CD4-positive, alpha-beta memory T cell (primary cell): ENCODE measurements around the gene CCDC138. TPM values are rescaled to one million over a fixed set of nuclear protein-coding genes. Genes with fewer than 3 reads are reported as not detected.

Source experiments
- CTCF ChIA-PET: fragments of 350-600 bp; sonication (Branson Sonifier 250); formaldehyde crosslinking; loops from one replicate; lab custom pipeline; 2021; ENCODE audit warnings: inconsistent platforms; ENCODE audit not compliant: partially characterized antibody; lab: Charles Lee
- POLR2A ChIA-PET: fragments of 350-600 bp; sonication (Branson Sonifier 250); formaldehyde crosslinking; loops from one replicate; lab custom pipeline; 2021; ENCODE audit not compliant: partially characterized antibody; lab: Charles Lee
- DNase-seq, 5 donors: peaks; one replicate each; pipeline versions ENCODE4 v3.0.0 to v3.0.0-alpha.2; 2020 to 2022; ENCODE audit warnings: mixed read lengths in 1 of 5
- H3K27ac ChIP-seq: one replicate; pipeline ENCODE4 v1.7.0; 2013; ENCODE audit warnings: low read depth, low read length
- H3K27me3 ChIP-seq: 2 replicates; pipeline ENCODE4 v1.7.0; 2013; ENCODE audit warnings: mild to moderate bottlenecking, low read length, moderate library complexity; ENCODE audit not compliant: insufficient read depth
- H3K36me3 ChIP-seq: 2 replicates; pipeline ENCODE4 v1.7.0; 2013; ENCODE audit warnings: mild to moderate bottlenecking, low read length, moderate library complexity; ENCODE audit not compliant: insufficient read depth
- H3K4me1 ChIP-seq: 2 replicates; pipeline ENCODE4 v1.7.0; 2013; ENCODE audit warnings: mild to moderate bottlenecking, low read length, moderate library complexity; ENCODE audit not compliant: insufficient read depth
- H3K4me3 ChIP-seq, 2 donors: one replicate each; pipeline ENCODE4 v1.7.0; 2013; ENCODE audit warnings: low read length in 2 of 2, mild to moderate bottlenecking in 1 of 2
- H3K9me3 ChIP-seq, 2 donors: one replicate each; pipeline ENCODE4 v1.7.0; 2013; ENCODE audit warnings: low read length in 2 of 2, control low read depth in 1 of 2; ENCODE audit not compliant: control insufficient read depth in 1 of 2
- H3K27ac Mint-ChIP-seq, 7 donors: one replicate each; pipeline ENCODE4 v1.8.0; 2020 to 2021; ENCODE audit warnings: mixed read lengths in 7 of 7, mild to moderate bottlenecking in 6 of 7, inconsistent platforms in 3 of 7, moderate library complexity in 3 of 7
- H3K27me3 Mint-ChIP-seq, 2 donors: one replicate each; pipeline ENCODE4 v1.8.0; 2020 to 2021; ENCODE audit warnings: mixed read lengths in 2 of 2
- H3K36me3 Mint-ChIP-seq, 2 donors: one replicate each; pipeline ENCODE4 v1.8.0; 2020 to 2021; ENCODE audit warnings: mixed read lengths in 2 of 2, inconsistent platforms in 1 of 2, mild to moderate bottlenecking in 1 of 2
- H3K4me1 Mint-ChIP-seq, 4 donors: one replicate each; pipeline ENCODE4 v1.8.0; 2020 to 2021; ENCODE audit warnings: mixed read lengths in 4 of 4, mild to moderate bottlenecking in 1 of 4
- H3K4me3 Mint-ChIP-seq, 8 donors: one replicate each; pipeline ENCODE4 v1.8.0; 2020 to 2021; ENCODE audit warnings: mixed read lengths in 8 of 8, mild to moderate bottlenecking in 7 of 8, moderate library complexity in 6 of 8, inconsistent platforms in 3 of 8
- H3K9me3 Mint-ChIP-seq, 8 donors: one replicate each; pipeline ENCODE4 v1.8.0; 2020 to 2021; ENCODE audit warnings: mixed read lengths in 8 of 8, mild to moderate bottlenecking in 5 of 8, inconsistent platforms in 3 of 8, moderate library complexity in 1 of 8
- intact Hi-C: fragments of 100-400 bp; cut with micrococcal nuclease; formaldehyde crosslinking; loops from one replicate; pipeline ENCODE4 v1.15.1; 2023
- polyA plus RNA-seq, 2 donors: library from polyadenylated mRNA; unstranded; fragments of 300-500 nt; fragmentation: Illumina TruSeq; gene quantifications; one replicate each; pipeline ENCODE4 v1.2.3, GENCODE V29; 2021
- total RNA-seq, 2 experiments: library from RNA; stranded (reverse); gene quantifications; one replicate each; pipeline ENCODE4 v1.2.3, GENCODE V29; 2021

CCDC138 gene
- total and polyA plus RNA-seq, 4 experiments from 2014 or later: 2.6 to 4.9 (median 4.5) TPM

DNA sequence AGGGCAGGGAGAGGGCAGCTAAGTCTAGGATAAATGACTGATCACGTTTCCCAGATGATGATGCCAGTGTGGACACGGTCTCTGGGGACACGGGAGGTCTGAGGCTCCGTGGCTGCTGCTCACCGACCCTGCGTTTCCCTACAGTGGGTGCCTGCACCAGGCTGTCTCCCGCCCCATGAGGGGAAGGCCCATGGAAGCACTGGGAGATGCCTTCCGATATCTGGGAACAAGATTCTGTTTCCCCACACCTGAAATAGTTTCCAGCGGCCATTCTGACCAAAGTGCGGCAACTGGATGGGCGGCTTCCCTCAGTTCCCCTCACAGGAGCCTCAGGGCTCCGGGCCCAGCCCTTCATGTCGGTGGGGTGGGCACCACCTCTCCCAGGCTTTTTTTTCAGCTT, 119.3 kb downstream of the CCDC138 start:
- Histone ChIP-seq H3K4me3 (no peak overlapping the region), H3K27me3 (no peaks in the 10 kb centered on the region), H3K27ac (no peak overlapping the region), H3K9me3 (no peaks in the 10 kb centered on the region), H3K4me1 (no peaks in the 10 kb centered on the region), H3K36me3 (no peaks in the 10 kb centered on the region)
- Mint-ChIP-seq H3K36me3 (peaks cover 7 to 20% of the 10 kb centered on the region in 2 donors), H3K27ac (no peak overlapping the region), H3K4me1 (peaks cover 0 to 2% (median 0%) of the 10 kb centered on the region in 4 donors), H3K9me3 (peaks cover 0 to 8% (median 3%) of the 10 kb centered on the region in 8 donors), H3K4me3 (no peak overlapping the region), H3K27me3 (peaks cover 0 to 2% of the 10 kb centered on the region in 2 donors)
- intact Hi-C loops: no loop called here
- ChIA-PET POLR2A (no interaction called here), CTCF (no interaction called here)
- DNase-seq: no peak

- Histone ChIP-seq H3K27ac (no peak overlapping the region), H3K4me1 (no peaks in the 10 kb centered on the region), H3K36me3 (no peaks in the 10 kb centered on the region), H3K4me3 (no peak overlapping the region), H3K9me3 (no peaks in the 10 kb centered on the region), H3K27me3 (no peaks in the 10 kb centered on the region)
- Mint-ChIP-seq H3K9me3 (peaks cover 0 to 3% (median 0%) of the 10 kb centered on the region in 8 donors), H3K27ac (no peak overlapping the region), H3K36me3 (peaks cover 7 to 13% of the 10 kb centered on the region in 2 donors), H3K27me3 (peaks cover 0 to 2% of the 10 kb centered on the region in 2 donors), H3K4me3 (no peak overlapping the region), H3K4me1 (no peaks in the 10 kb centered on the region)
- POLR2A ChIA-PET: no interaction called here
- CTCF ChIA-PET: no interaction called here
- DNase-seq: no peak
- intact Hi-C loops: no loop called here
Observed at GRCh38 chr2:108906403-108907077, 120.0 kb downstream of the CCDC138 start.

DNA sequence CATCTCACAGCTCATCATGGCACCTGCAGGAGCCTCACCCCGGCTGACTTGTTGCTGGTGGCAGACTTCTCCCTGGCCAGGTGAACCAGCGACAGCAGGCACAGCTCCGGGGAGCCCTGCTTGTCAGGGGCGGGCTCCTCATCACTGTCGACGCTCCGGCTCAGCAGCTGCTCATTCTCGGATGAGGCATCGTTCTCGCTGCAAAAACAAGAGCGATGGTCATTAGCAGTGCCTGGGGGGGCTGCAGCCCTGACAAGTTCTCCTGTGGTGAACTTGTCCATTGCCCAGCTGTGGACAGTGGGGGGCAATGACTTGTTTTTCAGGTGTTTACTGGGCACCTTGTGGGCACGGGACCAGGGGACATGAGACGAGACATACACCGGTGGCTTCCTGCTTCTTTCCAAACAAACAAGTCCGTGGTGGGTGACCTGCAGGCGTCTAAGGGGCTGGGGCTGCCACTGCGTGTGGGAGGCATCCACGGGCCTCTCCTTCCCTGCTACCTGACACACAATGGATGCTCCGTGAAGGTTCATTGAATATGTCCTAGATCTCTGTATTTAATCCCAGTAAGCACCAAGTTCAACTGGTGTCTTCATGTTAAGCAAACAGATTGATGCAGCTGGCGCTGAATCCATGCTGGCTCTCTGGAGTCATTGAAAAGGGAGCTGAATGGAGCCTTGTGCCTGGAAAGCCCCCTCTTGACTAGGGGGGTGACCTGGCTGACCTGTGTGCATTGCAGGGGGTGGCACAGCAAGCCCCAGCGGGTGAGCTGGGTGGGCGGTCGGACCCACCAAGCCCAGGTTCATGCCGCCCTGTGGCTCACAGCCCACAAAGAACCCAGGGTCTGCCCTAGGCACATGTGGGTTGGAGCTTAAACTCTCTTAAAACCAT, 121.5 kb downstream of the CCDC138 start:
- no peaks in the 10 kb centered on the region for H3K4me1 ChIP-seq
- H3K27ac ChIP-seq: no peak overlapping the region
- Mint-ChIP-seq H3K4me1 (no peaks in the 10 kb centered on the region), H3K27me3 (no peaks in the 10 kb centered on the region), H3K9me3 (no peaks in the 10 kb centered on the region), H3K36me3 (peaks cover 4 to 9% of the 10 kb centered on the region in 2 donors), H3K4me3 (no peak overlapping the region), H3K27ac (no peak overlapping the region)
- no peak for DNase-seq
- CTCF ChIA-PET: interaction anchor here (1.0 kb wide), 1 partner anchor 415 kb away, joined by 3 read pairs; no protein-coding TSS in a partner anchor
- no peaks in the 10 kb centered on the region for H3K9me3 ChIP-seq
- no peaks in the 10 kb centered on the region for H3K27me3 ChIP-seq
- no peaks in the 10 kb centered on the region for H3K36me3 ChIP-seq
- intact Hi-C loops: no loop called here
- H3K4me3 ChIP-seq: no peak overlapping the region
- POLR2A ChIA-PET: no interaction called here

- Histone ChIP-seq H3K4me1 (no peaks in the 10 kb centered on the region), H3K9me3 (no peaks in the 10 kb centered on the region), H3K36me3 (no peaks in the 10 kb centered on the region), H3K27ac (no peak overlapping the region), H3K27me3 (no peaks in the 10 kb centered on the region), H3K4me3 (no peak overlapping the region)
- intact Hi-C loops: no loop called here
- no peaks in the 10 kb centered on the region for H3K27me3 Mint-ChIP-seq
- ChIA-PET CTCF (no interaction called here), POLR2A (no interaction called here)
- no peak overlapping the region for H3K27ac Mint-ChIP-seq
- H3K4me1 Mint-ChIP-seq: no peaks in the 10 kb centered on the region
- no peaks in the 10 kb centered on the region for H3K9me3 Mint-ChIP-seq
- peaks cover 4 to 5% of the 10 kb centered on the region in 2 donors for H3K36me3 Mint-ChIP-seq
- no peak overlapping the region for H3K4me3 Mint-ChIP-seq
- no peak for DNase-seq
Observed at GRCh38 chr2:108908713-108909070, 122.1 kb downstream of the CCDC138 start.

DNA sequence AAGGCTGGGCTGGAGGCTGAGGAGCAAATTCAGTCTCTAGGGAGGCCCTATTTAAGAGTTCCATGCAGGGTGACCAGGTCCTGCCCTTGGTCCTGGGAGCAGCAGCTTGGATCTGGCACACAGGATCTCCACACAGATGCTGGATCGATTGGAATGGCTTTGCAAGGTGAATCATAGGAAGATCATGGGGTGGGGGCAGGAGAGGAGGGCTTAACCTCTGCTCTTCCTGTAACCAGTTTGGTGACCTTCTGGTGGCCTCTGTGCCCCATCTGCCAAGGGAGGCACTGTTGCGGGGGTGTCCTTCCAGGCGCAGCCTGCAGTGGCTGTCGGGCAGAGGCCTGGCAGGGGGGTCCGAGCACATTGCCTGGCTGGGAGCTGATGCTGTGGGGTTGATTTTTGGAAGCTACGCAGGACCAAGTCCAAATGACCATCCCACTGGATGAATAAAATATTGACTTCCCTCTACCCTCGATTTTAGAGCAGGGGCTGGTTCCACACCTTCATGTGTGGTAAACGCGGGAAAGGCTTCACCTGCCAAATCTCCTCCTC, 122.8 kb downstream of the CCDC138 start:
- CTCF ChIA-PET: no interaction called here
- no peaks in the 10 kb centered on the region for H3K36me3 ChIP-seq
- no peaks in the 10 kb centered on the region for H3K4me1 Mint-ChIP-seq
- POLR2A ChIA-PET: no interaction called here
- H3K36me3 Mint-ChIP-seq: peaks cover 4% of the 10 kb centered on the region in 2 donors
- no peak overlapping the region for H3K4me3 Mint-ChIP-seq
- no peak overlapping the region for H3K4me3 ChIP-seq
- H3K9me3 ChIP-seq: no peaks in the 10 kb centered on the region
- no peaks in the 10 kb centered on the region for H3K9me3 Mint-ChIP-seq
- H3K27ac Mint-ChIP-seq: no peak overlapping the region
- H3K27ac ChIP-seq: no peak overlapping the region
- H3K27me3 ChIP-seq: no peaks in the 10 kb centered on the region
- H3K27me3 Mint-ChIP-seq: no peaks in the 10 kb centered on the region
- H3K4me1 ChIP-seq: no peaks in the 10 kb centered on the region
- DNase-seq: no peak
- intact Hi-C loops: no loop called here

DNA sequence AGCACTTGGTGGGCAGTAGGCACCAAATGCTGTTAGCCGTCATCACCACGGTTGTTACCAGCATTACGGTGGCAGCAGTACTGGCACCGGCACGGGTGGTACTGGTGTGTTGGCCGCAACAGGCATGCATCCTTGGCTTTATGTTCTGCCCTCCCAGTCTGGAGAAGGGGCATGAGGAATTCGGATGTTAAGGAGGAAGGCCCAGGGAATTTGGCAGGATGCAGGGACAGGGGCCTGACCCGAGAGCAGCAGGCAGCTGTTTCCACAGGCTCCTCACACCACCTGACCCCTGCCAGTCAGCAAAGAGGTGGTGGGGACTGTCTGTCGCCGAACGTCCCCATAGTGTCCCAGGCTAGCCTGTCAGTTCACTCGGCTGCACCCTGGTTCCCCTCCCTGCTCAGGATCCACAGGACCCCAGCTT, 123.5 kb downstream of the CCDC138 start:
- DNase-seq: no peak
- H3K9me3 ChIP-seq: no peaks in the 10 kb centered on the region
- H3K27ac ChIP-seq: no peak overlapping the region
- Mint-ChIP-seq H3K27ac (no peak overlapping the region), H3K4me3 (no peak overlapping the region), H3K4me1 (no peaks in the 10 kb centered on the region), H3K9me3 (no peaks in the 10 kb centered on the region), H3K27me3 (no peaks in the 10 kb centered on the region), H3K36me3 (peaks cover 2% of the 10 kb centered on the region in 2 donors)
- ChIA-PET POLR2A (no interaction called here), CTCF (no interaction called here)
- no peaks in the 10 kb centered on the region for H3K27me3 ChIP-seq
- H3K36me3 ChIP-seq: no peaks in the 10 kb centered on the region
- intact Hi-C loops: no loop called here
- no peaks in the 10 kb centered on the region for H3K4me1 ChIP-seq
- no peak overlapping the region for H3K4me3 ChIP-seq
